Endothelial cell of umbilical vein (primary cell): Measurements from ENCODE around the gene CAMTA1. TPM values are rescaled to one million over a fixed set of nuclear protein-coding genes. Genes with fewer than 3 reads are reported as not detected.

ENCODE experiments used
- BruUV-seq: library from RNA; stranded (reverse); fragments of 400-500 nt; replicated peaks from 2 replicates; lab custom pipeline; 2021; lab: Mats Ljungman, UMichigan
- CTCF ChIA-PET: fragments of 300-600, 350-600 bp; sonication (Branson Sonifier 250); formaldehyde crosslinking; loops from one replicate; lab custom pipeline; 2021; ENCODE audit warnings: antibody characterized with exemption, inconsistent platforms; lab: Charles Lee
- POLR2A ChIA-PET: fragments of 300-600, 350-600 bp; sonication (Branson Sonifier 250); formaldehyde crosslinking; loops from one replicate; lab custom pipeline; 2021; ENCODE audit warnings: antibody characterized with exemption, inconsistent platforms; lab: Charles Lee
- DNase-seq: peaks from one replicate; pipeline ENCODE4 v3.0.0-alpha.2; 2011; ENCODE audit warnings: low read depth, low spot score
- FAIRE-seq: peaks from 2 replicates; lab custom pipeline; 2011; peaks lifted over from hg19 to GRCh38; lab: Jason Lieb, UNC
- H2AFZ ChIP-seq: 2 replicates; pipeline ENCODE4 v1.6.0; 2012; ENCODE audit warnings: low read depth, low read length, control low read depth, inconsistent platforms
- H3K27ac ChIP-seq: 2 replicates; pipeline ENCODE4 v1.5.1; 2011; ENCODE audit warnings: low read depth, mild to moderate bottlenecking, control low read depth, low read length, moderate library complexity; ENCODE audit not compliant: insufficient read depth
- H3K27me3 ChIP-seq, 2 experiments: 2 replicates each; pipeline versions ENCODE4 v1.6.0 to v1.6.1; 2011; ENCODE audit warnings: low read length in 2 of 2, mixed read lengths in 1 of 2; ENCODE audit not compliant: control insufficient read depth in 2 of 2, insufficient read depth in 2 of 2
- H3K36me3 ChIP-seq, 2 experiments: 2 replicates in 1 of 2; 3 replicates in 1 of 2; pipeline ENCODE4 v1.5.1; 2011; ENCODE audit warnings: low read length in 2 of 2, mild to moderate bottlenecking in 1 of 2, moderate library complexity in 1 of 2; ENCODE audit not compliant: control insufficient read depth in 2 of 2, insufficient read depth in 2 of 2; ENCODE audit errors: extremely low read depth in 1 of 2
- H3K4me1 ChIP-seq: 3 replicates; pipeline ENCODE4 v1.5.1; 2011; ENCODE audit warnings: mild to moderate bottlenecking, low read length; ENCODE audit not compliant: control insufficient read depth, insufficient read depth; ENCODE audit errors: extremely low read depth
- H3K4me2 ChIP-seq: 2 replicates; pipeline ENCODE4 v1.6.1; 2011; ENCODE audit warnings: low read length, control low read depth, mixed read lengths; ENCODE audit not compliant: insufficient read depth
- H3K4me3 ChIP-seq, 3 experiments: fragments of 200-600 bp in 1 of 3; sonication (generic), shearing (Covaris generic) in 1 of 3; replicated peaks in 1 of 3; 2 replicates each; pipeline ENCODE4 v1.5.1; 2011 to 2016; ENCODE audit warnings: control low read depth in 3 of 3, low read length in 3 of 3, mild to moderate bottlenecking in 2 of 3, inconsistent platforms in 1 of 3, low read depth in 1 of 3, moderate library complexity in 1 of 3; ENCODE audit not compliant: insufficient read depth in 1 of 3
- H3K79me2 ChIP-seq: 2 replicates; pipeline ENCODE4 v1.6.0; 2012; ENCODE audit warnings: low read length, inconsistent platforms; ENCODE audit not compliant: control insufficient read depth, insufficient read depth
- H3K9ac ChIP-seq: replicated peaks from 2 replicates; pipeline ENCODE3; 2011; ENCODE audit warnings: low read length, control low read depth; ENCODE audit not compliant: insufficient read depth; ENCODE audit errors: extremely low read depth
- H3K9me1 ChIP-seq: replicated peaks from 3 replicates; pipeline ENCODE4 v1.6.0; 2011; ENCODE audit warnings: mild to moderate bottlenecking, low read length; ENCODE audit not compliant: control insufficient read depth, insufficient read depth; ENCODE audit errors: extremely low read depth
- H3K9me3 ChIP-seq: replicated peaks from 2 replicates; pipeline ENCODE4 v1.5.1; 2012; ENCODE audit warnings: low read length, inconsistent platforms; ENCODE audit not compliant: control insufficient read depth, insufficient read depth
- H4K20me1 ChIP-seq: replicated peaks from 2 replicates; pipeline ENCODE3; 2011; ENCODE audit warnings: mild to moderate bottlenecking, low read length; ENCODE audit not compliant: control insufficient read depth, insufficient read depth; ENCODE audit errors: extremely low read depth
- EZH2 ChIP-seq: IDR thresholded peaks from 2 replicates; pipeline ENCODE4 v1.6.1; 2012; ENCODE audit warnings: borderline replicate concordance, low read depth, mild to moderate bottlenecking, moderate library complexity, low read length, inconsistent platforms; ENCODE audit not compliant: severe bottlenecking
- FOS ChIP-seq: IDR thresholded peaks from 2 replicates; pipeline ENCODE4 v1.6.1; 2011; ENCODE audit warnings: mild to moderate bottlenecking, low read length, moderate library complexity, borderline replicate concordance; ENCODE audit not compliant: insufficient read depth
- GATA2 ChIP-seq: IDR thresholded peaks from 2 replicates; pipeline ENCODE4 v1.7.0; 2011; ENCODE audit warnings: low read depth, mild to moderate bottlenecking, moderate library complexity, mixed read lengths, low read length; ENCODE audit not compliant: insufficient read length, insufficient read depth
- JUN ChIP-seq: IDR thresholded peaks from 2 replicates; pipeline ENCODE4 v1.6.1; 2011; ENCODE audit warnings: borderline replicate concordance, low read depth; ENCODE audit not compliant: insufficient read length, insufficient read depth
- MAX ChIP-seq: IDR thresholded peaks from 2 replicates; pipeline ENCODE4 v1.6.1; 2011; ENCODE audit not compliant: insufficient read depth, insufficient read length
- MYC ChIP-seq: IDR thresholded peaks from one replicate; pipeline ENCODE4 v1.6.1; 2011; ENCODE audit warnings: mild to moderate bottlenecking, low read depth, low read length
- POLR2A ChIP-seq: IDR thresholded peaks from 2 replicates; pipeline ENCODE4 v1.6.1; 2012; ENCODE audit warnings: low read depth, mild to moderate bottlenecking, control low read depth, low read length
- POLR2AphosphoS5 ChIP-seq: IDR thresholded peaks from 2 replicates; pipeline ENCODE4 v1.6.1; 2012; ENCODE audit warnings: low read depth, mild to moderate bottlenecking, control low read depth, low read length, moderate library complexity; ENCODE audit not compliant: insufficient read depth
- dilution Hi-C: fragments of 300-500 bp; cut with MboI; formaldehyde crosslinking; loops from one replicate; pipeline ENCODE4 v1.15.0; 2019; ENCODE audit warnings: low sequenced_read_pairs; ENCODE audit not compliant: extremely low pct_ligation_motif_present
- intact Hi-C: fragments of 100-400 bp; cut with micrococcal nuclease; formaldehyde crosslinking; loops from one replicate; pipeline ENCODE4 v1.10.0; 2022
- polyA plus RNA-seq, 4 experiments: library from polyadenylated mRNA; depleted of rRNA in 3 of 4; stranded (reverse) in 3 of 4; unstranded in 1 of 4; fragments of >200 nt; gene quantifications; 2 replicates each; pipeline versions ENCODE4 v1.2.1 to v1.2.3, GENCODE V29; 2011 to 2012; ENCODE audit warnings: missing spikeins in 1 of 4
- total RNA-seq: library from RNA; stranded (reverse); gene quantifications from 2 replicates; pipeline ENCODE4 v1.2.3, GENCODE V29; 2021
- TF ChIP-seq, protein P1 (sequence below), 2 donors: IDR thresholded peaks; 1 replicate in 1 of 2; 2 replicates in 1 of 2; pipeline ENCODE4 v1.5.1; 2011; ENCODE audit warnings: low read length in 2 of 2, mild to moderate bottlenecking in 2 of 2, moderate library complexity in 2 of 2, control low read depth in 1 of 2, inconsistent platforms in 1 of 2, low read depth in 1 of 2; ENCODE audit not compliant: insufficient read depth in 1 of 2; ENCODE audit errors: extremely low read depth in 1 of 2

The CAMTA1 gene
- total and polyA plus RNA-seq, 2 donors (not counting 3 experiments of a cell fraction or from before 2014, with no cell fraction given) = 50.8 to 92.7 TPM

GRCh38 chr1:7019510-7019909 lies 234.3 kb downstream of the CAMTA1 start:
- Histone ChIP-seq H3K79me2 (no peaks in the 10 kb centered on the region), H3K9me3 (no peaks in the 10 kb centered on the region), H3K36me3 (no peaks in the 10 kb centered on the region), H3K4me2 (no peak overlapping the region), H3K9me1 (no peaks in the 10 kb centered on the region), H3K27me3 (no peaks in the 10 kb centered on the region), H4K20me1 (no peaks in the 10 kb centered on the region), H3K9ac (no peak overlapping the region), H3K27ac (no peak overlapping the region), H2AFZ (no peak overlapping the region), H3K4me1 (no peaks in the 10 kb centered on the region), H3K4me3 (no peak overlapping the region)
- TF ChIP-seq EZH2 (no peak), FOS (no peak), MYC (no peak), JUN (no peak), MAX (no peak), POLR2A (no peak), POLR2AphosphoS5 (no peak), GATA2 (no peak)
- TF ChIP-seq, protein P1, sequence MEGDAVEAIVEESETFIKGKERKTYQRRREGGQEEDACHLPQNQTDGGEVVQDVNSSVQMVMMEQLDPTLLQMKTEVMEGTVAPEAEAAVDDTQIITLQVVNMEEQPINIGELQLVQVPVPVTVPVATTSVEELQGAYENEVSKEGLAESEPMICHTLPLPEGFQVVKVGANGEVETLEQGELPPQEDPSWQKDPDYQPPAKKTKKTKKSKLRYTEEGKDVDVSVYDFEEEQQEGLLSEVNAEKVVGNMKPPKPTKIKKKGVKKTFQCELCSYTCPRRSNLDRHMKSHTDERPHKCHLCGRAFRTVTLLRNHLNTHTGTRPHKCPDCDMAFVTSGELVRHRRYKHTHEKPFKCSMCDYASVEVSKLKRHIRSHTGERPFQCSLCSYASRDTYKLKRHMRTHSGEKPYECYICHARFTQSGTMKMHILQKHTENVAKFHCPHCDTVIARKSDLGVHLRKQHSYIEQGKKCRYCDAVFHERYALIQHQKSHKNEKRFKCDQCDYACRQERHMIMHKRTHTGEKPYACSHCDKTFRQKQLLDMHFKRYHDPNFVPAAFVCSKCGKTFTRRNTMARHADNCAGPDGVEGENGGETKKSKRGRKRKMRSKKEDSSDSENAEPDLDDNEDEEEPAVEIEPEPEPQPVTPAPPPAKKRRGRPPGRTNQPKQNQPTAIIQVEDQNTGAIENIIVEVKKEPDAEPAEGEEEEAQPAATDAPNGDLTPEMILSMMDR (IDR thresholded peaks at IDR 0.05; ENCODE audit: extremely low read depth in 1 of 2, insufficient read depth in 1 of 2, low read depth in 1 of 2, low read length in 2 of 2) = no peak
- no TSS peak for BruUV-seq
- ChIA-PET POLR2A (no interaction called here), CTCF (interaction anchor here (1.4 kb wide), 2 partner anchors 23 to 51 kb away, joined by 5 read pairs; no protein-coding TSS in a partner anchor)
- intact Hi-C loops = no loop called here
- no peak for DNase-seq
- FAIRE-seq = no peak
- dilution Hi-C loops = no loop called here
